Activated T-cell treated with anti-CD3 and anti-CD28 coated beads, Interleukin-2, amount 50 U/mL, for 48 hours (primary cell): ENCODE data around the gene PRKACB.

Source experiments
- DNase-seq, 2 experiments: peaks; one replicate each; pipeline ENCODE4 v3.0.0-alpha.2; 2020

PRKACB gene

DNA sequence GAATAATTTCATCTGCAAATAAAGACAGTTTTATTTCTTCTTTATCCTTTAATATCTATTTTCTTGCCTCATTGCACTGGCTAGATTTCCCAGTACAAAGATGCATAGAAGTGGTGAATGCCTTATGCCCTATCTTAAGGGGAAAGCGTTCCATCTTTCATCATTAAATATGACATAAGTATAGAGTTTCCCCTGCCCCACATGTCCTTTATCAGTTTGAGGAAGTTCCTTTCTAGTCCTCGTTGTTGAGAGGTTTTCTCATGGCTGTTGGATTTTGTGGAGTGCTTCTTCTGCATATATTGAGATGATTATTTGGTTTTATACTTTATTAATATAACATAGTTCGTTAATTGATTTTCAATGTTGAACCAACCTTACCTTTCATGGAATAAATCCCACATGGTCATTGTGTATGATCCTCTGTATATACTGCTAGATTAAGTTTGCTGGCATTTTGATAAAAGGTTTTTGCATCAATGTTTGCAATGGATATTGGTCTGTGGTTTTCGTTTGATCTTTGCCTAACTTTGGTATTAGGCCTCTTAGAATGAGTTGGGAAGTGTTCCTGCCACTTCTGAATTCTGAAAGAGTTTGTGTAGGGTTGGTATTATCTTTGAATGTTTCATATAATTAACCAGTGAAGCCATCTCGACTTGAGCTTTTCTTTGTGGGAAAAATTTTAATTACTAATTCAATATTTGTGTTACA is 15.6 kb downstream of the PRKACB start:
- no peak for DNase-seq

DNA sequence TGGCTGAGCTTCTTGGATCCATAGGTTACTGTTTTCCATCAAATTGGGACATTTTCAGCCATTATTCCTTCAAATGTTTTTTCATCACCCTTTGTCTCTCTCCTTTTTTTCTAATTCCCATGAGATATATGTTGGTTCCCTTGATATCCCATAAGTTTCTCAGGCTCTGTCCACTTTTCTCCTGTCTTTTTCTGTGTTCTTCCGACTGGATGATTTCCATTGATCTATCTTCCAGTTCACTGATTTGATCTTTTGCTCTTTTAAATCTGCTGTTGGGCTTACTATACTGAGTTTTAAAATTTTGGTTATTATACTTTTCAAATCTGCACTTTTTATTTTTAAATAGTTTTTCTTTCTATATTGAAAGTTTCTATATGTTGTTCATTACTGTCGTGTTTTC is 18.2 kb downstream of the PRKACB start:
- DNase-seq: no peak

DNA sequence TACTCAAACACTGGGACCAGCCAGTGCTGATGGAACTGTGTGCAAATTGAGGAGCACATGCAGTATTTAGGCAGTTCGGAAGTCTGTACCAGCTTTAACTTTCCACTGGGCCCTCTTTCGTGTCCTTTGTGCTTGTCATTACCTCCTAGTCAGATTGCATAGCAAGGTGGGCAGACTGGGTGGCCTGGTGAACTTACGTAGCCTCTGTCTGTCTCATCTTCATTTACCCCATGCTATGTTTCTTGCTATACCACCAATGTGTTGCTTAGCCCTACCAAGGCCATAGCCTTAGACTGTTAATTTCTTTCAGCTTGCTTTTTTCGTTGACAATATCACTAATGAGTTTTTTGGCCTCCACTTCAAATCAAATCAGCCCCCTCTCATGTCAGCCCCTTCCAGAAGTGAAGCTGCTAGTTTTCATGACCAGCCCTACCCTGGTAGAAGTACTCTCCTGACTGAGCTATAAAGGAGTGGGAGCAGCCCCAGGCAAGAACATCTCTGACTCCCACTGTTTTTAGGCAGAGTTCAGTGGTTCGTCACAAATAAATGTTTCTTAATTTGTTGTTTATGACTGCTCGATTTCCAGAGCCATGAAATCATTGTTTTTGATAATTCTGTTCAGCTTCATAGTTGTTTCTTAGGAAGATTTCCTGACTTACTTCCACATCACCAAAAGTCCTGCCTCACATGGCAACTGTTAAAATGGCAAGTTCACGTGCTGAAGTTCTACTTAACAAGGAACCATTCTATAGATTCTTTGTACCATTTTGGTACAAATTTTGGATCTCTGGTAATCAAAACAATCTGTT is 19.3 kb downstream of the PRKACB start:
- no peak for DNase-seq

DNA sequence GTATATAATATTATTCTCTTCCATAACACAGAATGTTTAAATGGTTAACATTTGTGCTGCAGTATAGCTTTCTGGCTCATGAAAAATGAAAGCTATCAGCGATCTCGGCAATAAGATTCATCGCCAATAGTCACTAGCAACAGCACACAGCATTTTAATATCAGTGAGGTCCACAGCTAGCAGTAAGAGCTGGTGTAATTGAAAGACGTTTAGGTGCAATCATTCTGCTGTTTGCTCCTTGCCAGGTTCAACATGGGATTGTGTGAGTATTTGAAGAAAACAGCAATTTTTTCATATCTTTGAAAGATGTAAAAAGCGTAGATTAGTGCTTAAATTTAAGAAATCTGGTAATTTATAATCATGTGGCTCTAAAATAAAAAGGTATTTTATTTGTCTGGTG is 20.1 kb downstream of the PRKACB start:
- DNase-seq: no peak

DNA sequence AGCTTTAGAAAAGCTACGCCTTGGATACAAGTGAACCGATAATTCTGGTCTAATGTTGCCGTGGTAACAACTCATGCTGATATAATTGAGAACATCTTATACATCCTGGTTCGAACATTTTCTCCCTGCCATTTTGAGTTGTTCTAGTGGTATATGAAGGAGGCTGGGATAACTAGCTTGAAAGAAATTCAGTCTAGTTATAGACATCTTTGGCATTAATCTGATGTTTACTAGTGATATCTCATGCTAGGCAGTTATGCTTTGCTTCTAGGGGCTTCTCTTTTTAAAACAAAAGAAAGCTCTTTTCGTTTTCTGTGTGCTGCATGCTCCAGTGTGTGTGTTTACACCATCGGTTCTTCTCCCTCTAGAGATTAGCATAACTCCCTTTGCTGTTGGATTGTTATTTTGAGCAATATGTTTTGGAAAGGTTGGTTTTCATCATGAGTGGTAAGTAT is 20.5 kb downstream of the PRKACB start:
- no peak for DNase-seq

DNA sequence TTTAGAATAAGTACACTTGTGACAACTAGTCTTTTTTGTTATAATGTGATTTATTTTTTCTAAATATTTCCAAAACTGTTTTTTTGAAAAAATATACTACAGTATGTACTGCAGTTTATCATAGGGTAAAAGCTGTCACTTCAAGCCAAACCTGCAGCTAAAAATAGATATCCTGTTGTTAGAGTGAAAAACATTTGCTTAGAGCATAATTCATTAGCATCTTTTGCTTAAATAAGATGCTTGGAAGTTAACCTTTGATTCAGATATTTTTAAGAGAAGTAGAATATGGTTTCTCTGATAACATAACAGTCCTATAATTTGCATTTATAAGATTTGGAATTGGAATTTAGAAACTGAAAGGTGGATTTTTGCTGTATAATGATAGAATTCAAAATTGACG is 21.5 kb downstream of the PRKACB start:
- DNase-seq: no peak

DNA sequence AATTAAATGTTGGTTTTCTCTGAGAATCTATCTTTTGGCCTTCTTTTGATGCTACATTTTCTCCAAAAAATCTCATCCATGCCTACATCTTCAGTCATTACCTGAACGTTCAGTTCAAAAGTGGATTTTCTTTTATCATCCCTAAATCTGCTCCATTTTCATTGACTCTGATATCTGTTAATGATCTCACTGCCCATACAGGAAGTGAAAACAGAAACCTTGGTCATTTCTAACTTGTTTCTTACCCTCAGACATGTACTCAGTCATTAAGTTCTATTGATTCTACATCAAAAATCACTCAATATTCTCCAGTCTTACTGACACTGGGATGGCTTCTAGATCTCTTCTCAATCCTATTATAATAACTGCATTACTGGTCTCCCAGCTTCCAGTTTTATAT is 22.7 kb downstream of the PRKACB start:
- DNase-seq: no peak

DNA sequence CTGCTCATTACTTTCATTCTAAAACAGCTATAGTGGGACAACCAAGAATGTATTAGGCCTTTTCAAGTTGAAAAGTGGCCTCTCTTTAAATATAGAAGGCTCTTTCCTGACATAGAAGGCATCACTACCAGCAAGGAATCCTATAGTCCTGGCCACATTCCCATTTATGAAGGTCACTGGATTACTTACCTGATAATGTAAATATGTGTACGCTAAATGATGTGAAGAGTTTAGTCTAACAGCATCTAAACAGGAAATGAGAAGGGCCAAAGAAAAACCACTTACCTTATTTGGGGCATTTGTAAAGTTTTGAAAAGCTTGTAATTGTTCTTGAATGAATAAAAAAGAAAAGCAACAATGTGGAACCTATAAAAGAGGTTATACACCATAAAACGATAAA is 24.7 kb downstream of the PRKACB start:
- no peak for DNase-seq

DNA sequence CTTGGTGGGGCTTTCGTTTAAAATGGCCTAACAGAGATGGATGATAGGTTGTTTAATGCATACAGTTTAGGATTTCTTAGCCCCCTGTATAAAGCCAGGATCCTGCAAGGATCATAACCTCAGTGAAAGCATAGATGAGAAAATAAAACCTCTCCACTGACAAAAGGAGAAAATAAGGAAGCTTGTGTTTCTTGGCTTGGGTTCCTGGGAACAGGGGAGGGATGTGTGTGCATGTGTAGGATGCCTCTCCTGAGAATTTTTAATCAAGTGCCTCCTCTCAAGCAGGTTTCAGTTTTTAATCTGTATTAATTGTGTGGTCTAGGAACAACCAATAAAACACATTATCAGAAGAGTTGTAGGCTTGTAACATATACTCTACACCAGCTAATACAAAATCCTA is 26.1 kb downstream of the PRKACB start:
- no peak for DNase-seq

DNA sequence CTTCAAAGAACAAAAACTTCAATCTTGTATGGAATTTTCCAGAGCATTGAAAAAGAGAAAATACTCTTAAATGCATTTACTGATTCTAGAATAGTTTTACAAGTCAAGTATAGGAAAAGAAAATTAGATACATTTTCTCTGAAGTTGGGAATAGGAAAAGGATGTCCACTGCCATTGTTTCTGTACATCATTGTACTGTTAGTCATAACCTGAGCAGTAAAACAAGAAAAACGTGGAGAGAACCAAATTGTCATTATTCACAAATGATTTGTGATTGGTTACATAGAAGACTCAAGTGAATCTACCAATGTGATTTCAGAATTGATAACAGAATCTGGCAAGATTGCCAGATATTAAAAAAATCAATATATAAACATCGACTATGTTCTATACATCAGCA is 27.4 kb downstream of the PRKACB start:
- no peak for DNase-seq

DNA sequence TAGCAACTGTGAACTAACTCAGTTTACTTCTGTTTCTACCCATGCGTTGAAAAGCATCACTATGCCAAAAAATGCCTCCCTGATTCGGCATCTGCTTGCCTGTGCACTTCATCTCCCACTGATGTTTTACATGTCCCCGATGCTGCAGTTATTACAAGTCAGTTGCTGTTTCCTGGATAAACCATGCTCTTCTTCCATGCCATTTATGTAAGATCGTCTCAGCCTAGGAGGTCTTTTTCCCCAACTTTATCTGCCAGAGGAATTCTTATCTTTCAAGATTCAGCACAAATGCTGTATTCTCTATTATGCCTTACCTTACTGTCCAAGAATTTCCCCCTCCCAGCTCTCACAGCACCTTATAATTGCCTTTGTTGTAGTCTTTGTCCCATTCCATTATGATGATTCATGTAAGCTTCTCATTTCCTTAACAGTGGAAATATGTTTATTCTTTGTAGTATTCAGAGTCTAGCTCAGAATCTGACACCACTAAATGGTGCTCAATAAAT is 30.0 kb downstream of the PRKACB start:
- no peak for DNase-seq

DNA sequence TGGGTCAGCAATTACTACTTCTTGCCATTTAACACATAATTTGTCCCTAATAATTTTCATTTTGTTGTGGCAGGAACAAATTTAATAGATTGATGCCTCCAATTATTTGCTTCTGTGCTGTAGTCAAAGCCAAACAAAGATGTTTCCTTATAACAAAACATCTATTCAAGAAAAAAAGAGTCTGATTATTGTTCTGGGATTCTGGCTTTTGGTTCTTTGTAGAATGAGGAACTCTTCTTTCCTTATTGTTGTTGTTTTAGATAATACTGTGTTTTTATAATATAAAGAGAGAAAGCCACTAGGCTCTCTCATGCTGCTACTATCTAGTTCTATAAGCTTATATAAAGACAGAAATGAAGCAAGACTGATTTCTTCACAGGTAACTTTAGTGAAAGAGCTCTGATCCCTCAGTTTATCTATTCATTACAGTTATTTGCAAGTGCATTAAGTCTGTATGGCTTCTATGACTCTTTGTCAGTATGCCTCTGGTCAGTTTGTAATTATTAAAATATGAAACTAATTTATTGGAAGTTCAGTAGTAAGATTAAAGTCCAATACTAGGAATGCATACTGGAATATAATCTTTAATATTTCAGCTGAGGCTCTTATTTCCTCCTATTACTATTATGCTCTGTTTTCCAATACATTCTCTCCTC is 37.4 kb downstream of the PRKACB start:
- no peak for DNase-seq

DNA sequence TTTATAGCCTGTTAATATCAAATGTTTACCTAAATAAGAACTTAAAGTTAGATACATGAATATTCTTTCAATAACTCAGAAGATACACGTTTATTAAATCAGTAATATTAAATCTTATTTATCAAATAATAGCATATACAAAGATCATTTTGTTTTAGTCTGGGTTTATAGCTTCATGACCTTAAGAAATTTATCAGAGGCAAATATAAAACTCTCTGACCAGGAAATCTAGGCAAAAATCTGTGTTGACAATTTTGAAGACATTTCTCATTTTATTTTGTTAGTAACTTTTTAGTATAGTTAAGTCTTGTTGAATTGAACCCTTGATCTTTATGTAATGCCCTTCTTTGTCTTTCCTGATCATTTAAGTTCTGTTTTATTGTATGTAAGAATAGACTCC is 46.4 kb downstream of the PRKACB start:
- DNase-seq: no peak

DNA sequence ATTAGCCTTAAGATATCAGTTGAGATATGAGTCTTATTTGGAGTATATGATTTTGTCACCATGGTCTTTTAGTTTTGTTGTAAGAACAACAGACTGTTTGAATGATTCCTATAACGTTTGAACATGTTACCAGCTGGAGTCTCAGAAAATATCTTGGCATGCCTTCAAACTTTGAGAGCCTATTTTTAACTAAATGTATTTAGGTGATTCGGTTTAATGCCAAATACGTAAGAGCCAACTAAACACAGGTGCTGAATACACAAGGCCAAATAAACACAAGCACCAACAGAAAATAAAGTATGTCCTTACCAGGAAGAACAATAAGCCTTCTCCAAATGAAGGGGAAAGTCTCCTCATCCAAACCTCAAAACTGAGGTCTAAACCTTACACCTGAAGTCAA is 48.6 kb downstream of the PRKACB start:
- no peak for DNase-seq

DNA sequence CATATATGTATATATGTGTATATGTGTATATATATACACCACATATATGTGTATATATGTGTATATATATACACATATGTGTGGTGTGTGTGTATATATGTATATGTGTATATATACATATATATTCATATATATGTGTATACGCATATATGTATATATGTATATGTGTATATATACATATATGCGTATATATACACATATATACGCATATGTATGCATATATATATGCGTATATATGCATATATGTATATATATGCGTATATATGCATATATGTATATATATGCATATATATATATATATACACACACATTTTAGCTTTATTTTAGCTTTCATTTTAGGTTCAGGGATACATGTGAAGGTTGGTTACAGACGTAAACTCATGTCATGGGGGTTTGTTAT is 54.8 kb downstream of the PRKACB start:
- DNase-seq: no peak

DNA sequence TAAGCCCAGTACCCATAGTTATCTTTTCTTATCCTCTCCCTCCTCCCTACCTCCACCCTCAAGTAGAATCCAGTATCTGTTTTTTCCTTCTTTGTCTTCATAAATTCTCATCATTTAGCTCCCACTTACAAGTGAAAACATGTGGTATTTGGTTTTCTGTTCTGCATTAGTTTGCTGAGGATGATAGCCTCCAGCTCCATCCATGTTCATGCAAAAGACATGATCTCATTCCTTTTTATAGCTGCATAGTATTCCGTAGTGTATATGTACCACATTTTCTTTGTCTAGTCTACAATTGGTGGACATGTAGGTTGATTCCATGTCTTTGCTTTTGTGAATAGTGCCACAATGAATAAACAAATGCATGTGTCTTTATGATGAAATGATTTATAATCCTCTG is 55.2 kb downstream of the PRKACB start:
- DNase-seq: no peak

DNA sequence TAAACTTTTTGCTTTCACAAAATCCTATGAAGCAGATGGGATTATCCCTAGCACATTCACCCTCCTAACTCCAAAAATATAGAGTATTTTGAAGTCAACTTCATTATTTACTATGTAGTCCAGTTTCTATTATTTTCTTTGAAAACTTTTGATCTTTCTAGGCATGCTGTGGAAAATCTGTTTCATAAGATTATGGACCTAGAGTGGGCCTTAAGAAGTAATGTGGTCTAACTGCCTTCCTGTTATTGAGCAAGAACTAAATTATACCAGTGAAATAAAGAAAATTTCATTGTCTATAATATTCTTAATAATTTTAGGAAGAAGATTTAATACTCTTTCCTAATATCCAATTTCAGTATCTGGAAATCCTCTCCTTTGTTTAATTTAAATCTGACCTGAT is 58.1 kb downstream of the PRKACB start:
- DNase-seq: no peak

DNA sequence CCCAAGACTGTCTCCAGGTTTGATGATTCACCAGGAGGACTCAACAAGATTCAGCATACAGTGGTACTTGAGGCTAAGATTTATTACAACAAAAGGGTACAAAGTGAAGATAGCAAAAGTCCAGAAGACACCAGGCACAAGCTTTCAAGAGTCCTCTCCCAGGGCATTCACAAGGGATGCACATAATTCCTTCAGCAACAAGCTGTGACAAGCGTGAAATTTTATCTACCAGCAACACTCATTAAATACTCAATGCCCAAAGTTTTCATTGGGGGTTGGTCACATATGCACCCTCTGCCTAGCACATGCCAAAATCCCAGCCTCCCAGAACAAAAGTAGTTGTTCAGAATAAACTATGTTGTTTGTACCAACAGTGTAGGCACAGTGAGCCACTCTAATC is 62.3 kb downstream of the PRKACB start:
- DNase-seq: no peak

DNA sequence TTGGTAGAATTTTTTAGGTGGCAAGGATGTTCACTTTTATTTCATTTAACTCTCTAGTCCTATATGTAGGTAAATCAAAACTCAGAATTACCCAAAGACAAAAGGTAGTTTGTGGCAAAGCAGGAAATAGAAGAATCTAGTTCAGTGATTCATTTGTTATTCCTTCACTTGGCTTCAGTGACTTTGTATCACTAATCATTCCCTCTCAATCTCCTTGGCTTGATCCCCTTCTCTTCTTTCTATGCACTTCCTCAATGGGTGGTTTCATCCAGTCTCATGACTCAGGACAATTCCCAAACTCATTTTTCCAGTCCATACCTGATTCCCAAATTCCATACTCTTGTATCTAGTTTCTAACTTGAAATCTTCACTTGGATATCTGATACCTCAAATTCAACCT is 64.9 kb downstream of the PRKACB start:
- no peak for DNase-seq

DNA sequence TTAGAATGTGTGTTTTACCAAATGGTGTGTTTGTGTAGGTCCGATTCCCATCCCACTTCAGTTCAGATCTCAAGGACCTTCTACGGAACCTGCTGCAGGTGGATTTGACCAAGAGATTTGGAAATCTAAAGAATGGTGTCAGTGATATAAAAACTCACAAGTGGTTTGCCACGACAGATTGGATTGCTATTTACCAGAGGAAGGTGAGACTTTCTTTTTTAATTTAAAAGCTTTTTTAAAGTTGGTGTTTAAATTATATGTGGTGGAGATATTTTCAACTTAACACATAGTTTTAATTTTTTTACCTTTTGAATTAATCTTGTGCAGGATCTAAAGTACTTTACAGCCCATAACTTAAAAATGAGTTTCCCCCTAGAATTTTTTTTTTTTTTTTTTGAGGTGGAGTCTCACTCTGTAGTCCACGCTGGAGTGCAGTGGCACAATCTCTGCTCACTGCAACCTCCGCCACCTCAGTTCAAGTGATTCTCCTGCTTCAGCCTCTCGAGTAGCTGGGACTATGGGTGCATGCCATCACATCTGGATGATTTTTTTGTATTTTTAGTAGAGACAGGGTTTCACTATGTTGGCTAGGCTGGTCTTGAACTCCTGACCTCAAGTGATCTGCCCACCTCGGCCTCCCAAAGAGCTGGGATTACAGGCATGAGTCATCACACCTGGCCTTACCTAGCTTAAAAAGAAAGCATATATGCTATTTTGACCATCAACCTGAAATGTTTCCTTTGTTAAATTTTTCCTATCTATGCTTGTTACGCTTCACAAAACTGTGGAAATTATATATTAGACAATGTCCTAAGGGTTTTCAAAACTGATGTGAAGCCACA is 70.3 kb downstream of the PRKACB start:
- DNase-seq: no peak

DNA sequence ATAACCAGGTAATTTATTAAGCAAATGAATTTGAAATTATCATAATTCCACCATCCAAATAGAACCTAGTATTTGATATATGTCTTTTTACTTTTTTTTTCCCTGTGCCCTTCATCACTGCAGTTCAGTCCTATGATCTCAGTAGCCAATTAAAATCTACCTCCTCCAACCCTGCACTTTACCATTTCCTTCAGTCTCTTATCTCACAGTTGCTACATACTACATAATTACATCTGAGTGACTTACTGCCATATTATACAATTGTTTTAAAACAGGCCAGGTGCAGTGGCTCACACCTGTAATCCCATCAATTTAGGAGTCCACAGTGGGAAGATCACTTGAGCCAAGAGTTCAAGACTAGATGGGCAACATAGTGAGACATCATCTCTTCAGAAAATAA is 73.2 kb downstream of the PRKACB start:
- no peak for DNase-seq

DNA sequence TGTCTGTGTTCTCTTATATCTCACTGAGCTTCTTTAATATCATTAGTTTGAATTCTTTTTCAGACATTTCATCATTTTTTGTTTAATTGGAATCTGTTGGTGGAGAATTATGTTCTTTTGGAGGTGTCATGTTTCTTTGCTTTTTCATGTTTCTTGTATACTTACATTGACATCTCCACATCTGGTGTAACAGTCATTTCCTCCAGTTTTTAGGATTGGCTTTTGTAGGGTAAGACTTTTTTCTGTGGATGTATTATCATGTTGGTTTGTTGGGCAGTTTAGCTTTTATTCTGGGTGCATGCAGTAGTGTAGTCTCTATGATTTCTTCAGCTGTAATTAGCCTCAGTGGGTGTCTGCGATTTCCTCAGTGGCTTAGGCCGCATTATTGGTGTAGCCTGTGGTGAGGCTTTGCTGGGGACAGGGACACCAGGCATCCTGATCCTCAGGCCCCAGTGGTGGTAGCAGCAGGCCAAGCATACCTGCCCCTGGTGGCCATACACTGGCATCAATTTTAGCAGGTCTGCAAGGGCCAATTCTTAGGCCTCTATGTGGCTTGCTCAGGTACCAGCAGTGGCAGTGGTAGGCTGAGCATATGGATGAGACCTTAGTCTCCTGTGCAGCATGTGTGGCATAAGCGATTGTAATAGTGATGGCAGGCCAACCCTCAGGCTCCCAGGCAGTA is 79.8 kb downstream of the PRKACB start:
- no peak for DNase-seq
